Measurements from ENCODE around the gene FBRSL1.

GRCh38 chr12:132455565-132455964 is 34.4 kb upstream of the FBRSL1 start:
- no peak for TF ChIP-seq CTCF (IDR thresholded peaks at IDR 0.05 in 2 of 3, conservative IDR thresholded peaks at IDR 0.05 in 1 of 3; ENCODE audit: borderline replicate concordance in 1 of 3, insufficient read depth in 1 of 3, low read depth in 2 of 3, low read length in 2 of 3)
- TF ChIP-seq RAD21 (IDR thresholded peaks at IDR 0.05; ENCODE audit: low read depth): no peak
- no peak for TF ChIP-seq POLR2A (IDR thresholded peaks at IDR 0.05; ENCODE audit: borderline replicate concordance, extremely low read depth, insufficient read depth, insufficient read length)
- no peak for TF ChIP-seq ZFX (IDR thresholded peaks at IDR 0.05)
- TF ChIP-seq YY1 (IDR thresholded peaks at IDR 0.05; ENCODE audit: extremely low read depth, insufficient replicate concordance, low read depth, low read length): no peak
- no peak for TF ChIP-seq EZH2 (IDR thresholded peaks at IDR 0.05)
- no peak for TF ChIP-seq SRF (IDR thresholded peaks at IDR 0.05; ENCODE audit: low read depth)
- TF ChIP-seq SP1 (IDR thresholded peaks at IDR 0.05; ENCODE audit: low read depth): no peak
- TF ChIP-seq EZH2phosphoT487 (IDR thresholded peaks at IDR 0.05; ENCODE audit: borderline replicate concordance): no peak
- no peak for TF ChIP-seq EGR1 (IDR thresholded peaks at IDR 0.05; ENCODE audit: low read depth)
- TF ChIP-seq JUND (IDR thresholded peaks at IDR 0.05): no peak
- no peak for TF ChIP-seq POLR2AphosphoS5 (IDR thresholded peaks at IDR 0.05; ENCODE audit: low read depth, low read length)
- TF ChIP-seq MAX (IDR thresholded peaks at IDR 0.05): no peak
